ENCODE data around the gene HTR4.

DNA sequence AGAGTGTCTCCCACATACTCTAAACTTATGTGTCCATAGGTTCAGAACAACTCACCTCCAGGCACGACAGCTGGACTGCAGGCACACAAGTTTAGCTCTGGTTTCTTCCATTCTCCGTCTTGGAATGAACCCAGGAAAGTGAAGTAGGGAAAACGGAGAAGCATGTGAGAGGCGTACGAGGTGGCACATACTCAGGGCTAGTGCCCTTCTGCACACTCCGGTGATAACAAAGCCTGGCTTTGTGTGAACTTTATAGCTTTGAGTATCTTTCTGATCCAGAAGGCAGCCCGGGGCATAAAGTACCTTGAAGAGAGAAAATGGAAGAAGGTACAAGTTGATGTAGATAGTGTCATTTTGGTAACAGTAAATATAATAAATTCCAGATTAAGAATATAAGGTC, 11.1 kb upstream of the HTR4 start:
- TF ChIP-seq POLR2A (IDR thresholded peaks at IDR 0.05) = no peak
- TF ChIP-seq, protein P1, sequence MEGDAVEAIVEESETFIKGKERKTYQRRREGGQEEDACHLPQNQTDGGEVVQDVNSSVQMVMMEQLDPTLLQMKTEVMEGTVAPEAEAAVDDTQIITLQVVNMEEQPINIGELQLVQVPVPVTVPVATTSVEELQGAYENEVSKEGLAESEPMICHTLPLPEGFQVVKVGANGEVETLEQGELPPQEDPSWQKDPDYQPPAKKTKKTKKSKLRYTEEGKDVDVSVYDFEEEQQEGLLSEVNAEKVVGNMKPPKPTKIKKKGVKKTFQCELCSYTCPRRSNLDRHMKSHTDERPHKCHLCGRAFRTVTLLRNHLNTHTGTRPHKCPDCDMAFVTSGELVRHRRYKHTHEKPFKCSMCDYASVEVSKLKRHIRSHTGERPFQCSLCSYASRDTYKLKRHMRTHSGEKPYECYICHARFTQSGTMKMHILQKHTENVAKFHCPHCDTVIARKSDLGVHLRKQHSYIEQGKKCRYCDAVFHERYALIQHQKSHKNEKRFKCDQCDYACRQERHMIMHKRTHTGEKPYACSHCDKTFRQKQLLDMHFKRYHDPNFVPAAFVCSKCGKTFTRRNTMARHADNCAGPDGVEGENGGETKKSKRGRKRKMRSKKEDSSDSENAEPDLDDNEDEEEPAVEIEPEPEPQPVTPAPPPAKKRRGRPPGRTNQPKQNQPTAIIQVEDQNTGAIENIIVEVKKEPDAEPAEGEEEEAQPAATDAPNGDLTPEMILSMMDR (IDR thresholded peaks at IDR 0.05) = no peak

Measured in esophagus squamous epithelium (tissue), 4 donors.